ENCODE data around the gene FRMPD3. TPM values are rescaled to one million over a fixed set of nuclear protein-coding genes. Genes with fewer than 3 reads are reported as not detected.

Gene FRMPD3
- total RNA-seq, 1 experiment from 2014 or later, result 0.20 TPM

GRCh38 chrX:107429090-107429489 lies 20.4 kb upstream of the FRMPD3 start:
- Histone ChIP-seq H3K36me3 (ENCODE audit: low read depth) (no peaks in the 10 kb centered on the region), H3F3A (ENCODE audit: insufficient read depth, low read depth) (no peaks in the 10 kb centered on the region), H3K4me3 (no peak overlapping the region), H2AFZ (no peak overlapping the region), H3K9me2 (ENCODE audit: insufficient read depth) (no peaks in the 10 kb centered on the region), H3K4me2 (no peak overlapping the region), H3K79me2 (ENCODE audit: low read depth) (no peaks in the 10 kb centered on the region), H4K20me1 (ENCODE audit: insufficient read depth) (no peaks in the 10 kb centered on the region), H3K27me3 (ENCODE audit: insufficient read depth, low read depth) (no peaks in the 10 kb centered on the region), H3K27ac (no peak overlapping the region), H3K4me1 (replicated peaks; ENCODE audit: insufficient read depth) (no peaks in the 10 kb centered on the region), H3K9me3 (ENCODE audit: insufficient read depth, low read depth) (no peaks in the 10 kb centered on the region)
- peak; percentile 35 to 40 for DNase-seq
- intact Hi-C loops (cut with micrococcal nuclease; ENCODE audit: unreplicated experiment), result loop anchor here (5.0 kb wide), 1 partner anchor 327 kb away; no protein-coding TSS in a partner anchor
- POLR2A ChIA-PET (ENCODE audit: unreplicated experiment), result no interaction called here
- TF ChIP-seq EZH2 (IDR thresholded peaks at IDR 0.05; ENCODE audit: low read depth) (no peak), CTCF (conservative IDR thresholded peaks at IDR 0.05) (peak; percentile 71)
- CTCF ChIA-PET, result no interaction called here
- no TSS peak for BruUV-seq (replicated peaks)

GRCh38 chrX:107440187-107440586 lies 9.3 kb upstream of the FRMPD3 start:
- Histone ChIP-seq H3K4me3 (no peak overlapping the region), H4K20me1 (ENCODE audit: insufficient read depth) (no peaks in the 10 kb centered on the region), H3K9me2 (ENCODE audit: insufficient read depth) (no peaks in the 10 kb centered on the region), H3K36me3 (ENCODE audit: low read depth) (no peaks in the 10 kb centered on the region), H3K4me1 (replicated peaks; ENCODE audit: insufficient read depth) (peaks cover 51% of the 10 kb centered on the region), H3F3A (ENCODE audit: insufficient read depth, low read depth) (no peaks in the 10 kb centered on the region), H3K9me3 (ENCODE audit: insufficient read depth, low read depth) (no peaks in the 10 kb centered on the region), H3K27me3 (ENCODE audit: insufficient read depth, low read depth) (no peaks in the 10 kb centered on the region), H3K27ac (no peak overlapping the region), H3K4me2 (peak overlapping the region; percentile 41), H2AFZ (no peak overlapping the region), H3K79me2 (ENCODE audit: low read depth) (no peaks in the 10 kb centered on the region)
- no TSS peak for BruUV-seq (replicated peaks)
- DNase-seq, result no peak
- no peak for TF ChIP-seq CTCF (conservative IDR thresholded peaks at IDR 0.05)
- no peak for TF ChIP-seq EZH2 (IDR thresholded peaks at IDR 0.05; ENCODE audit: low read depth)
- ChIA-PET POLR2A (ENCODE audit: unreplicated experiment) (no interaction called here), CTCF (no interaction called here)
- intact Hi-C loops (cut with micrococcal nuclease; ENCODE audit: unreplicated experiment), result loop anchor here (10.0 kb wide), 1 partner anchor 215 kb away; no protein-coding TSS in a partner anchor

DNA sequence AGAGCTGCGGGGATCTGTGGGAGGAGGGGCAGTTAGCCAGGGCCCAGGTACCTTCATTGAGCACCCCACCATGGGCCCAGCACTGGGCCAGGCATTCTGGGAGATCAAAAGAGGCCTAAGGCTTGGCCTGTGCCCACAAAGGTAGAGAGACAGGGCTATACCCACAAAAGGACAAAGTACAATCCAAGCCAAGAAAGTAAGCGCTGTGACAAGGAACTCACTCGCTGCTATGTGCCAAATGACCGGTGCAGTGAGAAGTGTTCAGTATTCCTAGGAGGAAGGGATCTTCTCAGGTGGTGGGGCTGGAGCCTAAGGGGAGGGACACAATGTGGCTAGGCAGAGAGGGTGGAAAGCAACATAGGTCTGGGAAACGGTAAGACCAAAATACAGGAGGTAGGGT lies 8.8 kb upstream of the FRMPD3 start:
- TF ChIP-seq CTCF (conservative IDR thresholded peaks at IDR 0.05) (no peak), EZH2 (IDR thresholded peaks at IDR 0.05; ENCODE audit: low read depth) (no peak)

More for the DNA sequence above, 8.8 kb upstream of the FRMPD3 start:
- H3K4me2 ChIP-seq, result no peak overlapping the region
- H3K36me3 ChIP-seq (ENCODE audit: low read depth), result no peaks in the 10 kb centered on the region
- H4K20me1 ChIP-seq (ENCODE audit: insufficient read depth), result no peaks in the 10 kb centered on the region
- POLR2A ChIA-PET (ENCODE audit: unreplicated experiment), result no interaction called here
- H3K9me3 ChIP-seq (ENCODE audit: insufficient read depth, low read depth), result no peaks in the 10 kb centered on the region
- no peaks in the 10 kb centered on the region for H3K9me2 ChIP-seq (ENCODE audit: insufficient read depth)
- no peak overlapping the region for H3K27ac ChIP-seq
- CTCF ChIA-PET, result no interaction called here
- no peak for DNase-seq
- peaks cover 51% of the 10 kb centered on the region for H3K4me1 ChIP-seq (replicated peaks; ENCODE audit: insufficient read depth)
- H3K79me2 ChIP-seq (ENCODE audit: low read depth), result no peaks in the 10 kb centered on the region
- H3F3A ChIP-seq (ENCODE audit: insufficient read depth, low read depth), result no peaks in the 10 kb centered on the region
- H3K27me3 ChIP-seq (ENCODE audit: insufficient read depth, low read depth), result no peaks in the 10 kb centered on the region
- intact Hi-C loops (cut with micrococcal nuclease; ENCODE audit: unreplicated experiment), result loop anchor here (10.0 kb wide), 1 partner anchor 214 kb away; no protein-coding TSS in a partner anchor
- H3K4me3 ChIP-seq, result no peak overlapping the region
- BruUV-seq (replicated peaks), result no TSS peak
- H2AFZ ChIP-seq, result no peak overlapping the region
